Measurements from ENCODE around the gene RBMS3. TPM values are rescaled to one million over a fixed set of nuclear protein-coding genes. Genes with fewer than 3 reads are reported as not detected.

The RBMS3 gene
- total RNA-seq, 4 donors from 2014 or later = 51.5 to 76.0 (median 66.6) TPM

DNA sequence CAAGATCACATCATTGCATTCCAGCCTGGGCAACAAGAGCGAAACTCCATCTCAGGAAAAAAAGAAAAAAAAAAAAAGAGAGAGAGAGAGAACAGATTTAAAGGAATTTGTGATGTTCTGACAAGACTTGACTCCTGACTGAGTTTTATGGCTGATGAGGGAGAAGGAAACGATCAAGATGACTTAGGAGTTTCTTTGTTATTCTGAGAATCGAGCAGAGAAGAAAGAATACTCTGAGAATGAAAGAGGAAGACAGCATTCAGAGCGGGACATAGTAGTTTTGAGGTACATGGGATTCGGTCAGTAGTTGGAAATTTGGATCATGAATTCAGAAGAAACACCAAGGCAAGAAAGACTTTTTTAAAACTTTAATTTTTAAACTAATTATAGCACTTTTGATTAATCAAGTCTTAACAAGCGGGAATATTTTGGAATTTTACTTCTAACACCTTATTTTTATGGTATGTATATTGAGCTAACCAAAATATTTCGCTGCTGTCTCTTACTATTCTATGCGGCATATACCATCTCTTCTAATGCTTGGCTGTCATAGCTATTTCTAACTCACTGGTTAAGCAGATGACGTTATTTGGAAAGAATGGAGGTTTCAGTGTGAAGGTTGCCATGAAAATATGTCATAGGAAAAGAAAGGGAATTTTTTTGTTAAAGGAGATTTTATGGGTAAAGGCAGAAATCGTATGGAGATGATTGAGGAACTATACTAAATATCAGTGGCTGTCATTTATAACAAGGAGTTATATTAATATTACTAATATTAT is 644.1 kb downstream of the RBMS3 start:
- Histone ChIP-seq H3K27ac (no peak overlapping the region), H3K4me3 (no peak overlapping the region), H3K36me3 (no peaks in the 10 kb centered on the region), H3K4me1 (no peaks in the 10 kb centered on the region), H3K9me3 (no peaks in the 10 kb centered on the region), H3K27me3 (no peaks in the 10 kb centered on the region)
- ATAC-seq = no peak
- WGBS, 2 donors (ENCODE audit: low coverage in 1 of 2) = 82 to 95% methylated on average over 7 to 10 of the region's 10 CpGs
- no peak for TF ChIP-seq POLR2A (IDR thresholded peaks at IDR 0.05)
- TF ChIP-seq EP300 (IDR thresholded peaks at IDR 0.05) = no peak
- TF ChIP-seq, protein P1, sequence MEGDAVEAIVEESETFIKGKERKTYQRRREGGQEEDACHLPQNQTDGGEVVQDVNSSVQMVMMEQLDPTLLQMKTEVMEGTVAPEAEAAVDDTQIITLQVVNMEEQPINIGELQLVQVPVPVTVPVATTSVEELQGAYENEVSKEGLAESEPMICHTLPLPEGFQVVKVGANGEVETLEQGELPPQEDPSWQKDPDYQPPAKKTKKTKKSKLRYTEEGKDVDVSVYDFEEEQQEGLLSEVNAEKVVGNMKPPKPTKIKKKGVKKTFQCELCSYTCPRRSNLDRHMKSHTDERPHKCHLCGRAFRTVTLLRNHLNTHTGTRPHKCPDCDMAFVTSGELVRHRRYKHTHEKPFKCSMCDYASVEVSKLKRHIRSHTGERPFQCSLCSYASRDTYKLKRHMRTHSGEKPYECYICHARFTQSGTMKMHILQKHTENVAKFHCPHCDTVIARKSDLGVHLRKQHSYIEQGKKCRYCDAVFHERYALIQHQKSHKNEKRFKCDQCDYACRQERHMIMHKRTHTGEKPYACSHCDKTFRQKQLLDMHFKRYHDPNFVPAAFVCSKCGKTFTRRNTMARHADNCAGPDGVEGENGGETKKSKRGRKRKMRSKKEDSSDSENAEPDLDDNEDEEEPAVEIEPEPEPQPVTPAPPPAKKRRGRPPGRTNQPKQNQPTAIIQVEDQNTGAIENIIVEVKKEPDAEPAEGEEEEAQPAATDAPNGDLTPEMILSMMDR (IDR thresholded peaks at IDR 0.05) = no peak
- no peak for TF ChIP-seq POLR2AphosphoS5 (IDR thresholded peaks at IDR 0.05)

DNA sequence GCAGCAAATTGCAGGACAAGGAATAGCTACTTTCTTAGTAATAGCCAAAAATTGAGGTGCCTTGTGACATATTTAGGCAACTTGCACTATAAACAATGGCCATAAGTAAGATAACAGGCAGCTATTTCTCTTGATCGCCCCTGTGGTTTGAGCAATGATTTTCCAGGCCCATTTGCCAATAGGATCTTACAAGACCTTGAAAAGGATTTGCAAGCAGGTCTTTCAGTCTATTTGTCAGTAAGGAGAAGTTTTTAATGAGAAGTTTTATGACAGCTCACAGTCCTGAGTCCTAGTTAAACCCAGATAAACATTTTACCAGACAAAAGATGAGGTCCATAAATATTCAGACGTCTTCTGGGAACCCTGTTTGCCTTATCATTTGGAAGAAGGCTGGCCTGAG is 645.5 kb downstream of the RBMS3 start:
- Histone ChIP-seq H3K36me3 (no peaks in the 10 kb centered on the region), H3K4me3 (no peak overlapping the region), H3K27me3 (no peaks in the 10 kb centered on the region), H3K9me3 (no peaks in the 10 kb centered on the region), H3K4me1 (no peaks in the 10 kb centered on the region), H3K27ac (no peak overlapping the region)
- WGBS, 2 donors (ENCODE audit: low coverage in 1 of 2) = 42 to 53% methylated on average over 2 of the region's 2 CpGs
- ATAC-seq = no peak
- no peak for TF ChIP-seq POLR2AphosphoS5 (IDR thresholded peaks at IDR 0.05)
- TF ChIP-seq EP300 (IDR thresholded peaks at IDR 0.05) = no peak
- no peak for TF ChIP-seq POLR2A (IDR thresholded peaks at IDR 0.05)
- TF ChIP-seq, protein P1 (IDR thresholded peaks at IDR 0.05) = no peak

DNA sequence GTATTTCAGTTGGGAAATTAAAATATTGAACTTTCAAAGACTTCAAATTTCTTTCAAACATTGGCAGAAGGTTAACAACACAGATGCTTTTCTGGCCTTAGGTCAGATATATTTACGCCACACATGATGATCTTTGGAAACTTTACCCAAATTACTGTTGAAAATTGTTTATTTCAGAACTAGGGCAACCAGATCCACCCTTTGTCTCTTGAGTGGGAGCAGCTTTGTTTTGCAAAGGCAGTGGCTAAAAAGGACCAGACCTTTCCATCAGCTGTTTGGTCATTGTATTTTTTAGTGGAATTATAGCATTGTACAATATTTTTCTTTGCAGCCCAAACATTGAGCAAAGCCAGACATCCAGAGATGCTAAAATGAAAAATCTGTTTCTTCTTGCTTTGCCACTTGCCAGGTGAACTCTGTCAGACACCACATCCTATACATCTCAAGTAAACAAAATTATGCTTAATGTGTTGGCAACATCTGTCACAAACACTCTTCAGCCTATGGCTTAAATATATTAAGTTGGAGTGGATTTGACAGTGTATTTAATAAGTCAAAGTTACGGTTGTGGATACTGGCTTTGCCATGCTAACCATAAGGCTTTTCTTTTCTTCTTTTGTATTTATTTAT is 651.9 kb downstream of the RBMS3 start:
- Histone ChIP-seq H3K9me3 (no peaks in the 10 kb centered on the region), H3K4me3 (no peak overlapping the region), H3K27me3 (no peaks in the 10 kb centered on the region), H3K27ac (no peak overlapping the region), H3K4me1 (peaks cover 0 to 8% (median 0%) of the 10 kb centered on the region in 3 donors), H3K36me3 (no peaks in the 10 kb centered on the region)
- whole genome bisulfite sequencing, 2 donors (ENCODE audit: low coverage in 1 of 2) = 78 to 79% methylated on average over 2 of the region's 2 CpGs
- TF ChIP-seq, protein P1 (IDR thresholded peaks at IDR 0.05) = no peak
- no peak for TF ChIP-seq POLR2A (IDR thresholded peaks at IDR 0.05)
- TF ChIP-seq POLR2AphosphoS5 (IDR thresholded peaks at IDR 0.05) = no peak
- no peak for TF ChIP-seq EP300 (IDR thresholded peaks at IDR 0.05)
- ATAC-seq = peak; percentile 67

DNA sequence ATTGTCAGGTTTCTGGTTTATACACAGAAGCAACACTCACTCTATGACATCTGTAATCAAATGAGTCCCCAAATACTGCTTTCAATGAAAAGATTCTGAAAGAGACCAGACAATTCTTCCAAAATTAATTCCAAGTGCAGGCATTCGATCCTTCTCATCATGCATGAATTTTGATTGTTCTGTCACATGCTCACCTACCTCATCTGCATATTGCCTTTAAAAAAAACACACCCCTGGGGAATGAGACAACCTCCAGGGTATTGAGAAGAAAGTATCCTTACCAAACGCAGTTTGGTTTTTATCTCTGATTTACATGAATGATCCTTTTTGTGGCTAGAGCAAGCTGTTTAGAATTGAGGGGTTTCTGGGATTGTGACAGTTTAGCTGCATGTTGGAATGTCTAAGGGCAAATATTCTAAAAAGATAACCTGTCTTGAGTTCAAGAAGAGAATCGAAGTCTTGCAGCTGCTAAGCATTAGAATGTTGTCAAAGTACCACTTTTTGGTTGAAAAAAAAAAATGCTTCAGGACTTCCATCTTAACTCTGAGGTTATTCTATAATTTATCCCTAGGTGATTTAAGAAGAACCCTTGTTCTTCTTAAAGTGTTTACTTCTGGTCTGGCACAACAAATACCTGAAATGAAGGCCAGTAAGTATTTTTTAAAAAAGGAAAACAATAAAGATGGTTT is 653.1 kb downstream of the RBMS3 start:
- no peak for TF ChIP-seq POLR2A (IDR thresholded peaks at IDR 0.05)
- TF ChIP-seq EP300 (IDR thresholded peaks at IDR 0.05) = no peak
- TF ChIP-seq POLR2AphosphoS5 (IDR thresholded peaks at IDR 0.05) = no peak
- TF ChIP-seq, protein P1 (IDR thresholded peaks at IDR 0.05) = no peak
- WGBS, 2 donors (ENCODE audit: low coverage in 1 of 2) = 46 to 56% methylated on average over 2 to 3 of the region's 3 CpGs
- H3K9me3 ChIP-seq = no peaks in the 10 kb centered on the region
- no peak overlapping the region for H3K27ac ChIP-seq
- no peak overlapping the region for H3K4me3 ChIP-seq
- no peaks in the 10 kb centered on the region for H3K27me3 ChIP-seq
- no peaks in the 10 kb centered on the region for H3K36me3 ChIP-seq
- peaks cover 0 to 8% (median 0%) of the 10 kb centered on the region in 3 donors for H3K4me1 ChIP-seq
- ATAC-seq = no peak
